Heart left ventricle (tissue), 13 donors: ENCODE results near the gene GBP1.
"Not testable (repeated sequence)": the region's sequence is repeated elsewhere in the genome, so short reads cannot be mapped to it uniquely, and the experiment has no call there.

Source experiments
- CTCF ChIP-seq, 12 donors: fragments of 200-600 bp; sonication (generic) in 4 of 12; IDR thresholded peaks; one replicate each; pipeline versions ENCODE4 v1.5.0 to v1.8.0; 2018 to 2022; ENCODE audit warnings: antibody characterized with exemption in 12 of 12, mild to moderate bottlenecking in 5 of 12
- POLR2A ChIP-seq, 2 donors: fragments of 450-650 bp; IDR thresholded peaks; one replicate each; pipeline ENCODE4 v1.6.1; 2017; ENCODE audit warnings: antibody characterized with exemption in 2 of 2, mild to moderate bottlenecking in 2 of 2, moderate library complexity in 2 of 2
- donor health status: ischemic (EF 13 %, LVEDD 7.1; RV severe dilation, severe dysfunction).
- donor health status: DM: no; HTN: yes; CAD: no.
- donor health status: DM: no; HTN: no; CAD: no.
- donor health status: ischemic (EF 25% LVEDD 6.9; RV normal size, moderate dysfunction).
- donor health status: ischemic (EF 25% LVEDD 5.7; RV mildly dilated, moderate dysfunction).
- donor health status: ischemic (EF 35%, LVEDD 5.7; RV mildly dilated, moderate dysfunction).
- donor health status: nonischemic (EF 11% LVEDD 7.7; RV severe dilation, severe dysfunction).
- donor health status: DM: yes; HTN: yes; CAD: no.
- donor health status: PGD.
- donor health status: ischemic (EF 29% LVEDD 5.4; RV normal size, mild dysfunction).
- donor health status: nonischemic (EF 23%, LVEDD 6.1; RV moderate dilation, normal function).

GRCh38 chr1:89046318-89047183, 18.5 kb downstream of the GBP1 start:
- TF ChIP-seq POLR2A, CTCF (IDR thresholded peaks at IDR 0.05): not testable (repeated sequence)
